K562 (cell line): ENCODE data around the gene RARRES2. TPM values are rescaled to one million over a fixed set of nuclear protein-coding genes. Genes with fewer than 3 reads are reported as not detected.
A peak's percentile ranks its signal among the peaks of the same experiment; 100 is the strongest.

Experiments used
- CHD2 ChIP-seq: IDR thresholded peaks from 2 replicates; pipeline ENCODE4 v1.6.1; 2011; ENCODE audit warnings: low read depth, low read length
- CREM ChIP-seq: IDR thresholded peaks from 2 replicates; pipeline ENCODE4 v1.6.1; 2014; ENCODE audit warnings: antibody characterized with exemption, low read depth
- CTBP1 ChIP-seq: fragments of 450-650 bp; IDR thresholded peaks from 2 replicates; pipeline ENCODE4 v1.6.1; 2016; ENCODE audit warnings: borderline replicate concordance
- ELF1 ChIP-seq: fragments of 200-800 bp; sonication (Bioruptor generic); IDR thresholded peaks from 2 replicates; pipeline ENCODE4 v1.6.1; 2016; ENCODE audit warnings: missing genetic modification characterization, missing compliant biosample characterization
- FOXJ3 ChIP-seq: sonication (generic); formaldehyde crosslinking; IDR thresholded peaks from 2 replicates; pipeline ENCODE4 v1.4.0; 2020; ENCODE audit warnings: mild to moderate bottlenecking, missing genetic modification reagents
- FUS ChIP-seq: fragments of 200-400 bp; formaldehyde crosslinking; optimal IDR thresholded peaks from 2 replicates; pipeline ENCODE3; 2017; ENCODE audit warnings: low read depth, low read length
- GATAD2A ChIP-seq: fragments of 450-650 bp; IDR thresholded peaks from 2 replicates; pipeline ENCODE4 v1.6.1; 2017
- HDAC3 ChIP-seq: fragments of 450-650 bp; IDR thresholded peaks from 2 replicates; pipeline ENCODE4 v1.6.1; 2018; ENCODE audit warnings: borderline replicate concordance, mild to moderate bottlenecking, moderate library complexity; ENCODE audit not compliant: partially characterized antibody
- KDM1A ChIP-seq, 2 experiments: fragments of 450-650 bp; IDR thresholded peaks; 2 replicates each; pipeline ENCODE4 v1.6.1; 2016; ENCODE audit warnings: mild to moderate bottlenecking in 2 of 2
- MCM7 ChIP-seq, 2 experiments: fragments of 450-650 bp; IDR thresholded peaks; 2 replicates each; pipeline ENCODE4 v1.6.1; 2016 to 2018
- MEIS2 ChIP-seq: fragments of 450-650 bp; IDR thresholded peaks from 2 replicates; pipeline ENCODE4 v1.6.1; 2014; ENCODE audit warnings: mild to moderate bottlenecking; ENCODE audit not compliant: partially characterized antibody
- PURB ChIP-seq: sonication (generic); formaldehyde crosslinking; IDR thresholded peaks from 2 replicates; pipeline ENCODE4 v1.9.0; 2021; ENCODE audit warnings: low read depth, mild to moderate bottlenecking, missing genetic modification reagents
- SUPT5H ChIP-seq: fragments of 450-650 bp; IDR thresholded peaks from 2 replicates; pipeline ENCODE4 v1.6.1; 2016
- TEAD4 ChIP-seq, 2 experiments: sonication (generic) in 1 of 2; formaldehyde crosslinking in 1 of 2; IDR thresholded peaks; 2 replicates each; pipeline versions ENCODE4 v1.6.1 to v1.8.0; 2012 to 2022; ENCODE audit warnings: borderline replicate concordance in 1 of 2, inconsistent platforms in 1 of 2, low read length in 1 of 2, mild to moderate bottlenecking in 1 of 2, missing genetic modification reagents in 1 of 2
- ZNF263 ChIP-seq: sonication (generic); formaldehyde crosslinking; IDR thresholded peaks from 2 replicates; pipeline ENCODE4 v1.8.0; 2022; ENCODE audit warnings: mild to moderate bottlenecking, missing genetic modification reagents, borderline replicate concordance
- ZNF384 ChIP-seq: IDR thresholded peaks from 2 replicates; pipeline ENCODE4 v1.6.1; 2012; ENCODE audit warnings: low read depth, low read length, improper control_type of control experiment
- ZSCAN32 ChIP-seq: fragments of 450-650 bp; formaldehyde crosslinking; IDR thresholded peaks from 2 replicates; pipeline ENCODE4 v1.4.0; 2020; ENCODE audit warnings: mild to moderate bottlenecking, moderate library complexity
- polyA plus RNA-seq, 8 experiments: library from polyadenylated mRNA; depleted of rRNA in 4 of 8; stranded (reverse) in 5 of 8; unstranded in 3 of 8; fragments of >200 nt; fragmentation: Nextera tagmentation in 2 of 8; fragmentation: Illumina TruSeq in 1 of 8; extraction: Ambion mirVana in 2 of 8; extraction: Trizol in 1 of 8; gene quantifications; 2 replicates each; pipeline versions ENCODE4 v1.2.1 to v1.2.3, GENCODE V29; 2011 to 2014; ENCODE audit warnings: inconsistent platforms in 1 of 8, missing spikeins in 1 of 8
- total RNA-seq, 7 experiments: library from RNA; depleted of rRNA in 6 of 7; stranded (reverse); fragments of >200 nt in 6 of 7; fragmentation: Illumina TruSeq in 2 of 7; extraction: Trizol in 2 of 7; gene quantifications; 2 replicates each; pipeline versions ENCODE4 v1.2.1 to v1.2.3, GENCODE V29; 2011 to 2021; ENCODE audit warnings: low replicate concordance in 1 of 7
- TF ChIP-seq, protein P1 (sequence below), 2 experiments: fragments of 450-650 bp; IDR thresholded peaks; 2 replicates each; pipeline ENCODE4 v1.6.1; 2016; ENCODE audit warnings: mild to moderate bottlenecking in 2 of 2, borderline replicate concordance in 1 of 2, low read depth in 1 of 2, moderate library complexity in 1 of 2
- TF ChIP-seq, protein P2 (sequence below): fragments of 450-650 bp; formaldehyde crosslinking; IDR thresholded peaks from 2 replicates; pipeline ENCODE4 v1.4.0; 2020; ENCODE audit warnings: mild to moderate bottlenecking, moderate library complexity
- TF ChIP-seq, protein P3 (sequence below): IDR thresholded peaks from 3 replicates; pipeline ENCODE4 v1.6.1; 2011; ENCODE audit warnings: borderline replicate concordance, mild to moderate bottlenecking; ENCODE audit not compliant: insufficient read length, insufficient read depth

Gene RARRES2
- total and polyA plus RNA-seq, 9 of the 15 experiments (the other 6 are each of a cell fraction or from before 2014, with no cell fraction given): 0.11 to 1.7 (median 0.23) TPM; not detected in 6

- TF ChIP-seq, protein P1, sequence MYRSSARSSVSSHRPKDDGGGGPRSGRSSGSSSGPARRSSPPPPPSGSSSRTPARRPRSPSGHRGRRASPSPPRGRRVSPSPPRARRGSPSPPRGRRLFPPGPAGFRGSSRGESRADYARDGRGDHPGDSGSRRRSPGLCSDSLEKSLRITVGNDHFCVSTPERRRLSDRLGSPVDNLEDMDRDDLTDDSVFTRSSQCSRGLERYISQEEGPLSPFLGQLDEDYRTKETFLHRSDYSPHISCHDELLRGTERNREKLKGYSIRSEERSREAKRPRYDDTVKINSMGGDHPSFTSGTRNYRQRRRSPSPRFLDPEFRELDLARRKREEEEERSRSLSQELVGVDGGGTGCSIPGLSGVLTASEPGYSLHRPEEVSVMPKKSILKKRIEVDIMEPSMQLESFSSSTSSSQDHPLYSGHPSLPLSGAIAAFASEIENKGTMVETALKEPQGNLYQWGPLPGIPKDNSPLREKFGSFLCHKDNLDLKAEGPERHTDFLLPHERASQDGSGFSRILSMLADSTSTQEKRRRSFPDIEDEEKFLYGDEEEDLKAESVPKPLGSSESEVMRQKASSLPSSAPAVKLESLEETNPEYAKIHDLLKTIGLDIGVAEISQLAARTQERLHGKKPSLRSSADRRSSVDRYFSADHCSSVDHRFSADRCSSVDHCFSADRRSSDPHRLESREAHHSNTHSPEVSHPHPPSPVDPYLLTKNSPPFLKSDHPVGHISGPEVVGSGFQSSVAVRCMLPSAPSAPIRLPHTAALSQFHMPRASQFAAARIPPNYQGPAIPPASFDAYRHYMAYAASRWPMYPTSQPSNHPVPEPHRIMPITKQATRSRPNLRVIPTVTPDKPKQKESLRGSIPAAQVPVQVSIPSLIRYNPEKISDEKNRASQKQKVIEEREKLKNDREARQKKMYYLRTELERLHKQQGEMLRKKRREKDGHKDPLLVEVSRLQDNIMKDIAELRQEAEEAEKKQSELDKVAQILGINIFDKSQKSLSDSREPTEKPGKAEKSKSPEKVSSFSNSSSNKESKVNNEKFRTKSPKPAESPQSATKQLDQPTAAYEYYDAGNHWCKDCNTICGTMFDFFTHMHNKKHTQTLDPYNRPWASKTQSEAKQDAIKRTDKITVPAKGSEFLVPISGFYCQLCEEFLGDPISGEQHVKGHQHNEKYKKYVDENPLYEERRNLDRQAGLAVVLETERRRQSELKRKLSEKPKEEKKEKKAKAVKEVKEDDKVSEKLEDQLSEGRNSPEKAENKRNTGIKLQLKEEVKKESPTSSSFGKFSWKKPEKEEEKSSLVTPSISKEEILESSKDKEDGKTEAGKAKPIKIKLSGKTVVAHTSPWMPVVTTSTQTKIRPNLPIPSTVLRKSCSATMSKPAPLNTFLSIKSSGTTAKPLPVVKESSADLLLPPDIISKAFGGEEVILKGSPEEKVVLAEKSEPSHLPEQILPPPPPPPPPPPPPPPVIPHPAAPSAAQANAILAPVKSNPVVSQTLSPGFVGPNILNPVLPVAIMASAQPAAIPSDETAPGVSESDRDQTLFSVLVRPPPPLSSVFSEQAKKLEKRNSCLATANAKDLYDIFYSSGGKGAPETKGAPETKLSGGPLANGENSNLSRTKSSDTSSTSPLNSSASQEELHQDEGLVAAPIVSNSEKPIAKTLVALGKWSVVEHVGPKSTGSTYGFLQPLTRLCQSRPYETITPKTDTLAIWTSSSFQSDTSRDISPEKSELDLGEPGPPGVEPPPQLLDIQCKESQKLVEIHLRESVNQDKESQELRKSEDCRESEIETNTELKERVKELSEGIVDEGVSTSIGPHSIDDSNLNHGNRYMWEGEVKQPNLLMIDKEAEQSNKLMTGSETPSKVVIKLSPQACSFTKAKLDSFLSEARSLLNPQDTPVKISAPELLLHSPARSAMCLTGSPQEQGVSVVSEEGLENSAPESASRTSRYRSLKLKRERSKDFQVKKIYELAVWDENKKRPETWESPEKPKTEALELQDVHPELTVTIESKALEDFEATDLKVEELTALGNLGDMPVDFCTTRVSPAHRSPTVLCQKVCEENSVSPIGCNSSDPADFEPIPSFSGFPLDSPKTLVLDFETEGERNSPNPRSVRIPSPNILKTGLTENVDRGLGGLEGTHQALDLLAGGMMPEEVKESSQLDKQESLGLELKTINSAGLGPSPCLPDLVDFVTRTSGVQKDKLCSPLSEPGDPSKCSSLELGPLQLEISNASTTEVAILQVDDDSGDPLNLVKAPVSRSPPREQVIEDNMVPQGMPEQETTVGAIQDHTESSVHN (IDR thresholded peaks at IDR 0.05; ENCODE audit: borderline replicate concordance in 1 of 2, low read depth in 1 of 2): no peak
- TF ChIP-seq ZNF384: no peak
- TF ChIP-seq GATAD2A: no peak
- TF ChIP-seq PURB: no peak
- TF ChIP-seq MCM7 (IDR thresholded peaks at IDR 0.05): no peak
- TF ChIP-seq ZSCAN32 (CRISPR knock-in tag): no peak
- no peak for TF ChIP-seq CHD2
- TF ChIP-seq FUS: no peak
- TF ChIP-seq, protein P2, sequence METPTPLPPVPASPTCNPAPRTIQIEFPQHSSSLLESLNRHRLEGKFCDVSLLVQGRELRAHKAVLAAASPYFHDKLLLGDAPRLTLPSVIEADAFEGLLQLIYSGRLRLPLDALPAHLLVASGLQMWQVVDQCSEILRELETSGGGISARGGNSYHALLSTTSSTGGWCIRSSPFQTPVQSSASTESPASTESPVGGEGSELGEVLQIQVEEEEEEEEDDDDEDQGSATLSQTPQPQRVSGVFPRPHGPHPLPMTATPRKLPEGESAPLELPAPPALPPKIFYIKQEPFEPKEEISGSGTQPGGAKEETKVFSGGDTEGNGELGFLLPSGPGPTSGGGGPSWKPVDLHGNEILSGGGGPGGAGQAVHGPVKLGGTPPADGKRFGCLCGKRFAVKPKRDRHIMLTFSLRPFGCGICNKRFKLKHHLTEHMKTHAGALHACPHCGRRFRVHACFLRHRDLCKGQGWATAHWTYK (CRISPR knock-in tag): 0 out of 2 replicates have a peak, but pooled peaks have one; percentile 41
- TF ChIP-seq KDM1A (IDR thresholded peaks at IDR 0.05): no peak
- no peak for TF ChIP-seq CREM
- no peak for TF ChIP-seq MEIS2
- TF ChIP-seq HDAC3: no peak
- no peak for TF ChIP-seq TEAD4 (IDR thresholded peaks at IDR 0.05; ENCODE audit: low read length)
- TF ChIP-seq TEAD4 (CRISPR knock-in tag; IDR thresholded peaks at IDR 0.05; ENCODE audit: borderline replicate concordance): no peak
- no peak for TF ChIP-seq FOXJ3 (CRISPR knock-in tag)
- no peak for TF ChIP-seq ELF1 (tag)
- no peak for TF ChIP-seq CTBP1
- TF ChIP-seq SUPT5H: no peak
- TF ChIP-seq, protein P3, sequence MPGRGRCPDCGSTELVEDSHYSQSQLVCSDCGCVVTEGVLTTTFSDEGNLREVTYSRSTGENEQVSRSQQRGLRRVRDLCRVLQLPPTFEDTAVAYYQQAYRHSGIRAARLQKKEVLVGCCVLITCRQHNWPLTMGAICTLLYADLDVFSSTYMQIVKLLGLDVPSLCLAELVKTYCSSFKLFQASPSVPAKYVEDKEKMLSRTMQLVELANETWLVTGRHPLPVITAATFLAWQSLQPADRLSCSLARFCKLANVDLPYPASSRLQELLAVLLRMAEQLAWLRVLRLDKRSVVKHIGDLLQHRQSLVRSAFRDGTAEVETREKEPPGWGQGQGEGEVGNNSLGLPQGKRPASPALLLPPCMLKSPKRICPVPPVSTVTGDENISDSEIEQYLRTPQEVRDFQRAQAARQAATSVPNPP: no peak
- TF ChIP-seq ZNF263 (CRISPR knock-in tag): no peak
Observed at GRCh38 chr7:150313870-150314269, 27.6 kb downstream of the RARRES2 start (continued).
